ENCODE results near the gene KRT75. TPM values are rescaled to one million over a fixed set of nuclear protein-coding genes. Genes with fewer than 3 reads are reported as not detected.

The KRT75 gene
- total and polyA plus RNA-seq, 2 of the 13 experiments (the other 11 are each of a cell fraction or from before 2014, with no cell fraction given): not detected

DNA sequence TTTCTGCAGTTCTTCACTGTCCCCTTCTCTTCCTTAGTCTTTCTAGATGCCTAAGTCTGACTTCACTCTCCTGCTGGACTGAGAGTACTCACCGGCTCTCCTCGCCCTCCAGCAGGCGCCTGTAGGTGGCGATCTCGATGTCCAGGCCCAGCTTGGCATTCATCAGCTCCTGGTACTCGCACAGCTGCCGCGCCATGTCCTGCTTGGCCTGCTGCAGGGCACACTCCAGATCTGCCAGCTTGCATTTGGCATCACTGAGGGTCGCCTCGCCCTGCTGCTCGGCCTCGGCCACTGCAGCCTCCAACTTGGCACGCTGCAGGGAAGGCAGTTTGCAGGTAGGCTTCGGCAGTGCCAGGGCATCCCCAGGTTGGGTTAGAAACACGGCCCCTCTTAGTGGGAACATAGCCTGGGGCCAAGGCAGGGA, 53.9 kb downstream of the KRT75 start:
- Histone ChIP-seq H3K4me1 (ENCODE audit: insufficient read depth, low read length) (no peaks in the 10 kb centered on the region), H3K9ac (ENCODE audit: insufficient read depth, low read depth, low read length) (no peak overlapping the region), H4K20me1 (ENCODE audit: insufficient read depth, low read length) (no peaks in the 10 kb centered on the region), H3K27me3 (ENCODE audit: control insufficient read depth in 1 of 2, insufficient read depth in 2 of 2, low read length in 2 of 2) (peaks cover 6 to 17% of the 10 kb centered on the region in 2 experiments; a peak in 3 of 5 replicates), H2AFZ (ENCODE audit: low read length) (no peak overlapping the region), H3K79me2 (ENCODE audit: insufficient read depth, low read length) (no peaks in the 10 kb centered on the region), H3K36me3 (replicated peaks in 1 of 2; ENCODE audit: control insufficient read depth in 1 of 2, insufficient read depth in 2 of 2, low read length in 2 of 2) (no peaks in the 10 kb centered on the region), H3K4me2 (ENCODE audit: low read depth, low read length) (no peak overlapping the region), H3K4me3 (replicated peaks in 1 of 3; ENCODE audit: insufficient read depth in 1 of 3, low read depth in 2 of 3, low read length in 3 of 3) (no peak overlapping the region), H3K27ac (ENCODE audit: extremely low read length, insufficient read depth, low read length) (no peak overlapping the region), H3K9me3 (ENCODE audit: low read length) (no peaks in the 10 kb centered on the region)
- FAIRE-seq: no peak
- in situ Hi-C loops (cut with HindIII; ENCODE audit: extremely low pct_ligation_motif_present, low pct_unique_long_range_greater_than_20kb) (loop anchor here (25.0 kb wide), 1 partner anchor 607 kb away; no protein-coding TSS in a partner anchor), intact Hi-C loops (cut with micrococcal nuclease; ENCODE audit: unreplicated experiment) (no loop called here)
- ChIA-PET POLR2A (no interaction called here), CTCF (ENCODE audit: low intra/inter-chr PET ratio, low total read pairs) (no interaction called here)
- peak; percentile 66 for ATAC-seq
- 3% methylated on average over 6 of the region's 15 CpGs for WGBS (ENCODE audit: low lambda C conversion rate)
- no peak for DNase-seq (ENCODE audit: low spot score)
- BruUV-seq (replicated peaks): no TSS peak
- TF ChIP-seq RAD21 (CRISPR knock-in tag; IDR thresholded peaks at IDR 0.05) (no peak), ZNF468 (CRISPR knock-in tag; IDR thresholded peaks at IDR 0.05) (no peak), ARID2 (CRISPR knock-in tag; IDR thresholded peaks at IDR 0.05; ENCODE audit: borderline replicate concordance) (no peak), ZMYM4 (CRISPR knock-in tag; IDR thresholded peaks at IDR 0.05) (no peak), XBP1 (CRISPR knock-in tag; IDR thresholded peaks at IDR 0.05) (no peak), ZNF569 (CRISPR knock-in tag; IDR thresholded peaks at IDR 0.05; ENCODE audit: borderline replicate concordance) (no peak), ZNF563 (CRISPR knock-in tag; IDR thresholded peaks at IDR 0.05) (no peak), NFRKB (IDR thresholded peaks at IDR 0.05) (no peak)
- TF ChIP-seq, protein P1, sequence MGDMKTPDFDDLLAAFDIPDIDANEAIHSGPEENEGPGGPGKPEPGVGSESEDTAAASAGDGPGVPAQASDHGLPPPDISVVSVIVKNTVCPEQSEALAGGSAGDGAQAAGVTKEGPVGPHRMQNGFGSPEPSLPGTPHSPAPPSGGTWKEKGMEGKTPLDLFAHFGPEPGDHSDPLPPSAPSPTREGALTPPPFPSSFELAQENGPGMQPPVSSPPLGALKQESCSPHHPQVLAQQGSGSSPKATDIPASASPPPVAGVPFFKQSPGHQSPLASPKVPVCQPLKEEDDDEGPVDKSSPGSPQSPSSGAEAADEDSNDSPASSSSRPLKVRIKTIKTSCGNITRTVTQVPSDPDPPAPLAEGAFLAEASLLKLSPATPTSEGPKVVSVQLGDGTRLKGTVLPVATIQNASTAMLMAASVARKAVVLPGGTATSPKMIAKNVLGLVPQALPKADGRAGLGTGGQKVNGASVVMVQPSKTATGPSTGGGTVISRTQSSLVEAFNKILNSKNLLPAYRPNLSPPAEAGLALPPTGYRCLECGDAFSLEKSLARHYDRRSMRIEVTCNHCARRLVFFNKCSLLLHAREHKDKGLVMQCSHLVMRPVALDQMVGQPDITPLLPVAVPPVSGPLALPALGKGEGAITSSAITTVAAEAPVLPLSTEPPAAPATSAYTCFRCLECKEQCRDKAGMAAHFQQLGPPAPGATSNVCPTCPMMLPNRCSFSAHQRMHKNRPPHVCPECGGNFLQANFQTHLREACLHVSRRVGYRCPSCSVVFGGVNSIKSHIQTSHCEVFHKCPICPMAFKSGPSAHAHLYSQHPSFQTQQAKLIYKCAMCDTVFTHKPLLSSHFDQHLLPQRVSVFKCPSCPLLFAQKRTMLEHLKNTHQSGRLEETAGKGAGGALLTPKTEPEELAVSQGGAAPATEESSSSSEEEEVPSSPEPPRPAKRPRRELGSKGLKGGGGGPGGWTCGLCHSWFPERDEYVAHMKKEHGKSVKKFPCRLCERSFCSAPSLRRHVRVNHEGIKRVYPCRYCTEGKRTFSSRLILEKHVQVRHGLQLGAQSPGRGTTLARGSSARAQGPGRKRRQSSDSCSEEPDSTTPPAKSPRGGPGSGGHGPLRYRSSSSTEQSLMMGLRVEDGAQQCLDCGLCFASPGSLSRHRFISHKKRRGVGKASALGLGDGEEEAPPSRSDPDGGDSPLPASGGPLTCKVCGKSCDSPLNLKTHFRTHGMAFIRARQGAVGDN (CRISPR knock-in tag; IDR thresholded peaks at IDR 0.05): 0 out of 2 replicates have a peak, but pooled peaks have one; percentile 19
- TF ChIP-seq, protein P2, sequence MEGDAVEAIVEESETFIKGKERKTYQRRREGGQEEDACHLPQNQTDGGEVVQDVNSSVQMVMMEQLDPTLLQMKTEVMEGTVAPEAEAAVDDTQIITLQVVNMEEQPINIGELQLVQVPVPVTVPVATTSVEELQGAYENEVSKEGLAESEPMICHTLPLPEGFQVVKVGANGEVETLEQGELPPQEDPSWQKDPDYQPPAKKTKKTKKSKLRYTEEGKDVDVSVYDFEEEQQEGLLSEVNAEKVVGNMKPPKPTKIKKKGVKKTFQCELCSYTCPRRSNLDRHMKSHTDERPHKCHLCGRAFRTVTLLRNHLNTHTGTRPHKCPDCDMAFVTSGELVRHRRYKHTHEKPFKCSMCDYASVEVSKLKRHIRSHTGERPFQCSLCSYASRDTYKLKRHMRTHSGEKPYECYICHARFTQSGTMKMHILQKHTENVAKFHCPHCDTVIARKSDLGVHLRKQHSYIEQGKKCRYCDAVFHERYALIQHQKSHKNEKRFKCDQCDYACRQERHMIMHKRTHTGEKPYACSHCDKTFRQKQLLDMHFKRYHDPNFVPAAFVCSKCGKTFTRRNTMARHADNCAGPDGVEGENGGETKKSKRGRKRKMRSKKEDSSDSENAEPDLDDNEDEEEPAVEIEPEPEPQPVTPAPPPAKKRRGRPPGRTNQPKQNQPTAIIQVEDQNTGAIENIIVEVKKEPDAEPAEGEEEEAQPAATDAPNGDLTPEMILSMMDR (CRISPR knock-in tag; IDR thresholded peaks at IDR 0.05): peak; percentile 56
- TF ChIP-seq, protein P3, sequence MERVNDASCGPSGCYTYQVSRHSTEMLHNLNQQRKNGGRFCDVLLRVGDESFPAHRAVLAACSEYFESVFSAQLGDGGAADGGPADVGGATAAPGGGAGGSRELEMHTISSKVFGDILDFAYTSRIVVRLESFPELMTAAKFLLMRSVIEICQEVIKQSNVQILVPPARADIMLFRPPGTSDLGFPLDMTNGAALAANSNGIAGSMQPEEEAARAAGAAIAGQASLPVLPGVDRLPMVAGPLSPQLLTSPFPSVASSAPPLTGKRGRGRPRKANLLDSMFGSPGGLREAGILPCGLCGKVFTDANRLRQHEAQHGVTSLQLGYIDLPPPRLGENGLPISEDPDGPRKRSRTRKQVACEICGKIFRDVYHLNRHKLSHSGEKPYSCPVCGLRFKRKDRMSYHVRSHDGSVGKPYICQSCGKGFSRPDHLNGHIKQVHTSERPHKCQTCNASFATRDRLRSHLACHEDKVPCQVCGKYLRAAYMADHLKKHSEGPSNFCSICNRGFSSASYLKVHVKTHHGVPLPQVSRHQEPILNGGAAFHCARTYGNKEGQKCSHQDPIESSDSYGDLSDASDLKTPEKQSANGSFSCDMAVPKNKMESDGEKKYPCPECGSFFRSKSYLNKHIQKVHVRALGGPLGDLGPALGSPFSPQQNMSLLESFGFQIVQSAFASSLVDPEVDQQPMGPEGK (CRISPR knock-in tag; IDR thresholded peaks at IDR 0.05): no peak
- TF ChIP-seq, protein P4, sequence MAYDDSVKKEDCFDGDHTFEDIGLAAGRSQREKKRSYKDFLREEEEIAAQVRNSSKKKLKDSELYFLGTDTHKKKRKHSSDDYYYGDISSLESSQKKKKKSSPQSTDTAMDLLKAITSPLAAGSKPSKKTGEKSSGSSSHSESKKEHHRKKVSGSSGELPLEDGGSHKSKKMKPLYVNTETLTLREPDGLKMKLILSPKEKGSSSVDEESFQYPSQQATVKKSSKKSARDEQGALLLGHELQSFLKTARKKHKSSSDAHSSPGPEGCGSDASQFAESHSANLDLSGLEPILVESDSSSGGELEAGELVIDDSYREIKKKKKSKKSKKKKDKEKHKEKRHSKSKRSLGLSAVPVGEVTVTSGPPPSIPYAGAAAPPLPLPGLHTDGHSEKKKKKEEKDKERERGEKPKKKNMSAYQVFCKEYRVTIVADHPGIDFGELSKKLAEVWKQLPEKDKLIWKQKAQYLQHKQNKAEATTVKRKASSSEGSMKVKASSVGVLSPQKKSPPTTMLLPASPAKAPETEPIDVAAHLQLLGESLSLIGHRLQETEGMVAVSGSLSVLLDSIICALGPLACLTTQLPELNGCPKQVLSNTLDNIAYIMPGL (CRISPR knock-in tag; IDR thresholded peaks at IDR 0.05; ENCODE audit: borderline replicate concordance in 1 of 2, low read depth in 1 of 2): no peak
